ENCODE data around the gene MAPK12. TPM values are rescaled to one million over a fixed set of nuclear protein-coding genes. Genes with fewer than 3 reads are reported as not detected.

The MAPK12 gene
- total RNA-seq, 3 donors from 2014 or later = 3.8 to 9.8 (median 5.3) TPM

GRCh38 chr22:50270666-50271394 lies 9.3 kb upstream of the MAPK12 start:
- H3K36me3 ChIP-seq = no peaks in the 10 kb centered on the region
- peak overlapping the region in 1 of 2 donors; percentile 78 for H3K27ac ChIP-seq
- peak in 1 of 2 donors; percentile 82 for DNase-seq (ENCODE audit: low spot score in 2 of 2)
- peaks cover 12 to 34% of the 10 kb centered on the region in 2 donors for H3K4me1 ChIP-seq
- H3K27me3 ChIP-seq = no peaks in the 10 kb centered on the region
- H3K4me3 ChIP-seq = peak overlapping the region; percentile 52 to 76 (median 60)
- intact Hi-C loops (cut with DNase I; ENCODE audit: low total_unique reads) = loop anchor here (5.0 kb wide), 1 partner anchor 56 kb away; the partner anchor contains the start of gene DENND6B
- no peaks in the 10 kb centered on the region for H3K9me3 ChIP-seq
- TF ChIP-seq, protein P1, sequence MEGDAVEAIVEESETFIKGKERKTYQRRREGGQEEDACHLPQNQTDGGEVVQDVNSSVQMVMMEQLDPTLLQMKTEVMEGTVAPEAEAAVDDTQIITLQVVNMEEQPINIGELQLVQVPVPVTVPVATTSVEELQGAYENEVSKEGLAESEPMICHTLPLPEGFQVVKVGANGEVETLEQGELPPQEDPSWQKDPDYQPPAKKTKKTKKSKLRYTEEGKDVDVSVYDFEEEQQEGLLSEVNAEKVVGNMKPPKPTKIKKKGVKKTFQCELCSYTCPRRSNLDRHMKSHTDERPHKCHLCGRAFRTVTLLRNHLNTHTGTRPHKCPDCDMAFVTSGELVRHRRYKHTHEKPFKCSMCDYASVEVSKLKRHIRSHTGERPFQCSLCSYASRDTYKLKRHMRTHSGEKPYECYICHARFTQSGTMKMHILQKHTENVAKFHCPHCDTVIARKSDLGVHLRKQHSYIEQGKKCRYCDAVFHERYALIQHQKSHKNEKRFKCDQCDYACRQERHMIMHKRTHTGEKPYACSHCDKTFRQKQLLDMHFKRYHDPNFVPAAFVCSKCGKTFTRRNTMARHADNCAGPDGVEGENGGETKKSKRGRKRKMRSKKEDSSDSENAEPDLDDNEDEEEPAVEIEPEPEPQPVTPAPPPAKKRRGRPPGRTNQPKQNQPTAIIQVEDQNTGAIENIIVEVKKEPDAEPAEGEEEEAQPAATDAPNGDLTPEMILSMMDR (IDR thresholded peaks at IDR 0.05) = no peak
- TF ChIP-seq POLR2AphosphoS5 (IDR thresholded peaks at IDR 0.05) = no peak
- TF ChIP-seq POLR2A (IDR thresholded peaks at IDR 0.05) = no peak

DNA sequence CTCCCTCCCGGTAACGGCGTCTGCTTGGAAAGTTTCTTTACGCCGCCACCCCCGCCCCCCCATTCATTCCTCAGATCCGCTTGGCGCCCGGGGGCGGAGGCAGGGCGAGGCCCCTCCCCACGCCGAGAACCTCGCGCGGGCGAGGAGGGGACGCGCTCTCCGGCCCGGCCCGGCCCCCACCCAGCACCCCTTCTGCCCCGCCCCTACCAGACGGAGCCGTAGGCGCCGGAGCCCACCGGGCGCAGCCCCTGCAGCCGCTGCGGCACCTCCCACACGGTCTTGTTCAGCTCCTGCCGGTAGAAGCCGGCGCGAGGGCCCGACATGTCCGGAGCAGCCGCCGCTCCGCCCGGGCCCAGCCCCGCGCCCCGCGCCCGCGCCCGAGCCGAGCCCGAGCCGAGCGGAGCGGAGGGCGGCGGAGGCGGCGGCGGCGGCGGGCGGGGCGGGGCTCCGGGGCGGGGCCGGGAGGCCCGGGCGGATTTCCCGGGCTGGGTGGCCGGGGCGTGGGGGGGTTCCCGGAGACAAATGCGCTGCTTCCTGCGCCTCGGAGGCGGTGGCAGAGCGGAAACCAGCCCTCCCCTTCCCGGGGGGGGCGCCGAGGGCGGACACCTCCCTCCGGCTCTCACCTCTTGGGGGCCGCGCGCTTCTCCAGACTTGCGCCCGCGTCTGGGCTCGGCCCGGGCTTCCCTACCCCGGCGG lies 8.6 kb upstream of the MAPK12 start, which contains the start of gene MAPK11:
Gene MAPK11, minus strand, starts transcription at position 411 of the 696 bp plus-strand sequence. Its CDS starts 88 bp downstream, at position 323.
- H3K4me1 ChIP-seq = peaks cover 12 to 34% of the 10 kb centered on the region in 2 donors
- no peaks in the 10 kb centered on the region for H3K9me3 ChIP-seq
- H3K27me3 ChIP-seq = no peaks in the 10 kb centered on the region
- no peaks in the 10 kb centered on the region for H3K36me3 ChIP-seq
- intact Hi-C loops (cut with DNase I; ENCODE audit: low total_unique reads) = loop anchor here (5.0 kb wide), 1 partner anchor 57 kb away; the partner anchor contains the start of gene DENND6B
- no peak for DNase-seq (ENCODE audit: low spot score in 2 of 2)
- H3K4me3 ChIP-seq = peak within 1 kb of the TSS; percentile 52 to 76 (median 60)
- H3K27ac ChIP-seq = peak within 1 kb of the TSS in 1 of 2 donors; percentile 78
- TF ChIP-seq POLR2AphosphoS5 (IDR thresholded peaks at IDR 0.05) = no peak
- TF ChIP-seq POLR2A (IDR thresholded peaks at IDR 0.05) = no peak
- TF ChIP-seq, protein P1 (IDR thresholded peaks at IDR 0.05) = no peak

DNA sequence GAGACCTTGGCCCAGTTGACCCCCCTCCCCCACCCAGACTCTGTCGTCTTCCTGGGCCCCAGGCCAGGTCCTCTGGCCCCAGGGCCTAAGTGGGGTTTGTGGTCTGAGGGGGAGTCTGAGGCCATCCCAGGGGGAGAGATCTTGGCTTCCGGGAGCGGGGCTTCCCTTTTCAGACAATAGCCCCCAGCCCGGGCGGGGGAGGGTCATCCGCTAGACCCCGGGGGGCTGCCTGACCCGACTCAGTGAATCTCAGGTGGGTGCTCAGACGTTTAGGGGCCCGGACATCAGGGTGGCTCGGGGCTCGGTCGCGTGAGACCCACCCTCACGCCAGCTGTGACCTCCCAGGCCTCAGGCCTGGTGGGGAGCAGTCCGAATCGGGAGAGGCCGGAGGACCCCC lies 8.1 kb upstream of the MAPK12 start:
- TF ChIP-seq POLR2AphosphoS5 (IDR thresholded peaks at IDR 0.05) = no peak
- TF ChIP-seq POLR2A (IDR thresholded peaks at IDR 0.05) = no peak
- TF ChIP-seq, protein P1 (IDR thresholded peaks at IDR 0.05) = no peak
- peak overlapping the region in 1 of 2 donors; percentile 78 for H3K27ac ChIP-seq
- H3K27me3 ChIP-seq = no peaks in the 10 kb centered on the region
- no peaks in the 10 kb centered on the region for H3K36me3 ChIP-seq
- peaks cover 12 to 34% of the 10 kb centered on the region in 2 donors for H3K4me1 ChIP-seq
- no peak for DNase-seq (ENCODE audit: low spot score in 2 of 2)
- H3K4me3 ChIP-seq = peak overlapping the region; percentile 52 to 76 (median 60)
- intact Hi-C loops (cut with DNase I; ENCODE audit: low total_unique reads) = no loop called here
- no peaks in the 10 kb centered on the region for H3K9me3 ChIP-seq

GRCh38 chr22:50268655-50269113 lies 7.2 kb upstream of the MAPK12 start:
- Histone ChIP-seq H3K4me3 (peak overlapping the region in 1 of 3 donors; percentile 76), H3K27ac (peak overlapping the region in 1 of 2 donors; percentile 78)

More at GRCh38 chr22:50268655-50269113, 7.2 kb upstream of the MAPK12 start:
- intact Hi-C loops (cut with DNase I; ENCODE audit: low total_unique reads) = no loop called here
- no peaks in the 10 kb centered on the region for H3K9me3 ChIP-seq
- no peaks in the 10 kb centered on the region for H3K27me3 ChIP-seq
- TF ChIP-seq POLR2AphosphoS5 (IDR thresholded peaks at IDR 0.05) (no peak), POLR2A (IDR thresholded peaks at IDR 0.05) (no peak)
- TF ChIP-seq, protein P1 (IDR thresholded peaks at IDR 0.05) = no peak
- no peaks in the 10 kb centered on the region for H3K36me3 ChIP-seq
- H3K4me1 ChIP-seq = peaks cover 12 to 34% of the 10 kb centered on the region in 2 donors
- DNase-seq (ENCODE audit: low spot score in 2 of 2) = no peak

Data from breast epithelium (tissue), 4 donors.